Spinal cord (tissue), 10 donors: ENCODE measurements around the gene GSN. TPM values are rescaled to one million over a fixed set of nuclear protein-coding genes. Genes with fewer than 3 reads are reported as not detected.

Experiments
- DNase-seq, 6 donors: peaks; one replicate each; pipeline versions ENCODE4 v3.0.0 to v3.0.0-alpha.2; 2013 to 2015; ENCODE audit warnings: low spot score in 6 of 6, low read depth in 4 of 6
- H3K27ac ChIP-seq: one replicate; pipeline ENCODE4 v1.5.1; 2013; ENCODE audit warnings: low read depth, low read length, control low read depth
- H3K27me3 ChIP-seq: one replicate; pipeline ENCODE4 v1.6.1; 2013; ENCODE audit warnings: low read length; ENCODE audit not compliant: control insufficient read depth, insufficient read depth
- H3K36me3 ChIP-seq: one replicate; pipeline ENCODE4 v1.6.1; 2013; ENCODE audit warnings: low read length; ENCODE audit not compliant: control insufficient read depth, insufficient read depth
- H3K4me1 ChIP-seq: one replicate; pipeline ENCODE4 v1.6.1; 2013; ENCODE audit warnings: low read length; ENCODE audit not compliant: control insufficient read depth, insufficient read depth
- H3K4me3 ChIP-seq: one replicate; pipeline ENCODE4 v1.5.1; 2013; ENCODE audit warnings: low read depth, low read length, control low read depth
- H3K9me3 ChIP-seq: one replicate; pipeline ENCODE4 v1.6.1; 2013; ENCODE audit warnings: low read length; ENCODE audit not compliant: control insufficient read depth, insufficient read depth
- WGBS: methylation state at CpG from one replicate; pipeline ENCODE4 v1.1.5; 2013; ENCODE audit warnings: missing lambda C conversion rate; ENCODE audit not compliant: insufficient coverage; 5-methylcytosine and 5-hydroxymethylcytosine counted together
- polyA plus RNA-seq, 2 donors: library from polyadenylated mRNA; unstranded; fragments of 120-200 nt; gene quantifications; one replicate each; pipeline ENCODE4 v1.2.1, GENCODE V29; 2013; ENCODE audit not compliant: insufficient read length in 2 of 2
- total RNA-seq, 2 donors: library from RNA; depleted of rRNA in 1 of 2; stranded (reverse); fragments of 120-200 nt in 1 of 2; fragments of >200 nt in 1 of 2; gene quantifications; one replicate each; pipeline versions ENCODE4 v1.2.3 to v1.2.4, GENCODE V29; 2013 to 2014
- donor health status: healthy.

GSN gene
- total and polyA plus RNA-seq, 4 donors: 91.7 to 342 (median 191) TPM

- H3K4me1 ChIP-seq: peaks cover 6% of the 10 kb centered on the region
- H3K4me3 ChIP-seq: no peak overlapping the region
- WGBS: 86% methylated on average over 2 of the region's 2 CpGs
- no peaks in the 10 kb centered on the region for H3K9me3 ChIP-seq
- H3K36me3 ChIP-seq: peaks cover 26% of the 10 kb centered on the region
- DNase-seq: no peak
- H3K27me3 ChIP-seq: no peaks in the 10 kb centered on the region
- no peak overlapping the region for H3K27ac ChIP-seq
Measured at GRCh38 chr9:121307976-121308375, 40.0 kb downstream of the GSN start.

GRCh38 chr9:121308765-121309164 is 40.8 kb downstream of the GSN start:
- Histone ChIP-seq H3K27me3 (no peaks in the 10 kb centered on the region), H3K4me3 (no peak overlapping the region), H3K9me3 (no peaks in the 10 kb centered on the region), H3K36me3 (peaks cover 24% of the 10 kb centered on the region), H3K4me1 (peaks cover 6% of the 10 kb centered on the region), H3K27ac (no peak overlapping the region)
- 89% methylated on average over 13 of the region's 13 CpGs for WGBS
- DNase-seq: no peak

- WGBS: 81% methylated on average over 5 of the region's 6 CpGs
Measured at GRCh38 chr9:121309171-121309570, 41.2 kb downstream of the GSN start.

GRCh38 chr9:121309833-121310425 is 42.0 kb downstream of the GSN start:
- Histone ChIP-seq H3K36me3 (peaks cover 24% of the 10 kb centered on the region), H3K27me3 (no peaks in the 10 kb centered on the region), H3K4me1 (peaks cover 6% of the 10 kb centered on the region), H3K9me3 (no peaks in the 10 kb centered on the region), H3K27ac (no peak overlapping the region), H3K4me3 (no peak overlapping the region)
- 89% methylated on average over 7 of the region's 7 CpGs for WGBS
- no peak for DNase-seq

More at GRCh38 chr9:121309171-121309570, 41.2 kb downstream of the GSN start:
- no peaks in the 10 kb centered on the region for H3K9me3 ChIP-seq
- no peak overlapping the region for H3K27ac ChIP-seq
- peaks cover 6% of the 10 kb centered on the region for H3K4me1 ChIP-seq
- no peaks in the 10 kb centered on the region for H3K27me3 ChIP-seq
- peaks cover 24% of the 10 kb centered on the region for H3K36me3 ChIP-seq
- H3K4me3 ChIP-seq: no peak overlapping the region
- DNase-seq: no peak

GRCh38 chr9:121310571-121310970 is 42.6 kb downstream of the GSN start:
- Histone ChIP-seq H3K4me1 (peaks cover 3% of the 10 kb centered on the region), H3K4me3 (no peak overlapping the region), H3K9me3 (no peaks in the 10 kb centered on the region), H3K27me3 (no peaks in the 10 kb centered on the region), H3K36me3 (peaks cover 25% of the 10 kb centered on the region), H3K27ac (no peak overlapping the region)
- DNase-seq: no peak
- WGBS: 87% methylated on average over 9 of the region's 9 CpGs

- WGBS: 94% methylated on average over 15 of the region's 17 CpGs
- Histone ChIP-seq H3K27ac (no peak overlapping the region), H3K9me3 (no peaks in the 10 kb centered on the region), H3K27me3 (no peaks in the 10 kb centered on the region), H3K4me1 (no peaks in the 10 kb centered on the region), H3K4me3 (no peak overlapping the region), H3K36me3 (peaks cover 30% of the 10 kb centered on the region)
- DNase-seq: no peak
Measured at GRCh38 chr9:121312169-121312568, 44.2 kb downstream of the GSN start.

GRCh38 chr9:121313458-121314152 is 45.6 kb downstream of the GSN start:
- Histone ChIP-seq H3K36me3 (peaks cover 35% of the 10 kb centered on the region), H3K9me3 (no peaks in the 10 kb centered on the region), H3K27ac (no peak overlapping the region), H3K27me3 (no peaks in the 10 kb centered on the region), H3K4me3 (no peak overlapping the region), H3K4me1 (no peaks in the 10 kb centered on the region)
- DNase-seq: no peak
- 100% methylated on average over 9 of the region's 10 CpGs for WGBS

GRCh38 chr9:121316378-121316777 is 48.4 kb downstream of the GSN start:
- no peak overlapping the region for H3K27ac ChIP-seq
- peaks cover 3% of the 10 kb centered on the region for H3K4me1 ChIP-seq
- H3K27me3 ChIP-seq: no peaks in the 10 kb centered on the region
- no peaks in the 10 kb centered on the region for H3K9me3 ChIP-seq
- DNase-seq: no peak
- 100% methylated on average over 2 of the region's 6 CpGs for WGBS
- peaks cover 43% of the 10 kb centered on the region for H3K36me3 ChIP-seq
- H3K4me3 ChIP-seq: no peak overlapping the region

- WGBS: 95% methylated on average over 9 of the region's 11 CpGs
- no peaks in the 10 kb centered on the region for H3K9me3 ChIP-seq
- H3K36me3 ChIP-seq: peaks cover 43% of the 10 kb centered on the region
- no peak overlapping the region for H3K27ac ChIP-seq
- no peak for DNase-seq
- peaks cover 3% of the 10 kb centered on the region for H3K4me1 ChIP-seq
- H3K27me3 ChIP-seq: no peaks in the 10 kb centered on the region
- no peak overlapping the region for H3K4me3 ChIP-seq
Measured at GRCh38 chr9:121316852-121317373, 49.0 kb downstream of the GSN start.
